GM10248 (cell line): ENCODE measurements around the gene SGIP1.

Source experiments
- CTCF ChIA-PET: fragments of 300-600 bp; sonication (Branson Sonifier 250); formaldehyde crosslinking; extraction: SDS; loops from one replicate; lab custom pipeline; 2021; ENCODE audit warnings: antibody characterized with exemption; lab: Yijun Ruan, JAX
- POLR2A ChIA-PET: fragments of 350-650 bp; sonication (Branson Sonifier 250); formaldehyde crosslinking; extraction: SDS; loops from one replicate; lab custom pipeline; 2020; ENCODE audit warnings: antibody characterized with exemption; lab: Yijun Ruan, JAX
- DNase-seq: peaks from one replicate; pipeline ENCODE4 v3.0.0; 2012; ENCODE audit errors: extremely low spot score
- CTCF ChIP-seq: IDR thresholded peaks from 2 replicates; pipeline ENCODE4 v1.5.1; 2012; ENCODE audit warnings: mild to moderate bottlenecking, low read depth; ENCODE audit errors: extremely low read depth, missing control alignments, control extremely low read depth

SGIP1 gene

GRCh38 chr1:66552829-66553228 lies 18.9 kb downstream of the SGIP1 start:
- no peak for TF ChIP-seq CTCF
- no peak for DNase-seq
- ChIA-PET POLR2A (no interaction called here), CTCF (no interaction called here)

- ChIA-PET POLR2A (no interaction called here), CTCF (no interaction called here)
- DNase-seq, result no peak
- no peak for TF ChIP-seq CTCF
Measured at GRCh38 chr1:66553846-66554245, 19.9 kb downstream of the SGIP1 start.

DNA sequence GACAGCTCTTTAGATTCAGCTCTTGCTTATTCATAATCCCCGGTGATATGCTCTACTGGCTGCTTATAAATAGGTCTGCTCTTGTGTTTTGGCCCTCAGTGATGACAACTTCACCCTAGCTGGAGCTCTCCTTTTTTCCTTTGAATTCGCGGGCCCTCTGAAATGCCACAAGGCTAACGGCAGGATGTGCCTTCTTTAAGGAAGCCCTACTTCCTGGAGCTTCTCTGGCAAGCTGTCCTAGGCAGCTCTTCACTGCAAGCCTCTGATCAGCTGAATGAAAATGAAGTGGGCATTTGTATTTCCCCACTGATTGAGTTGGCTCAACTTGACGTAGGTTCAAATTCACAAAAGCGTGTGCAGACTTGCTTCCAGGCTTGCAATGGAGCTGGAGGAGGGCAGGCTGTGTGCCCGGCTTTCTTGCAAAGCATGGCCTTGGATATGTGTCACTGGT lies 22.2 kb downstream of the SGIP1 start:
- ChIA-PET CTCF (interaction anchor here (1.7 kb wide), 2 partner anchors 12 to 22 kb away, joined by 3 to 6 read pairs; no protein-coding TSS in a partner anchor), POLR2A (no interaction called here)
- no peak for DNase-seq
- no peak for TF ChIP-seq CTCF

DNA sequence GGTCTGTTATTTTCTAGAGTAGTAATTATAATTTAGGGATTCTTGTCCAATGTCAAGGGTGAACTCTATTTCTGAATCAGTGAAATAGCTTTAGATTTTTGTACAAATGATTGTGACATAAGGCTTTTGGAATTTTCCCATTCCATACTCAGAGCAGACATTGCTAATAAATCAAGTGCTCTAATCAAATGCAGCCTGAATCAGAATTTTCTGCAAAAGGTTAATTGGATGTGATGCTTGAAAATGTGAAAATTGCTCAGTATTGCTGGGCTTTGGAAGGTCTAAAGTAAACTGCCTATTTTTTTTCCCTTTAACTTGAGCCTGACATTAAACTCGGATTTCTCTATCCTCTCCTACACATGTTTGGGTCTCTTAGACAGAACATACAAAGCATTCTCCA lies 23.2 kb downstream of the SGIP1 start:
- DNase-seq, result no peak
- ChIA-PET CTCF (interaction anchor here (1.7 to 2.7 kb wide), 3 partner anchors 13 to 21 kb away, joined by 3 to 6 read pairs (median 6); no protein-coding TSS in a partner anchor), POLR2A (no interaction called here)
- no peak for TF ChIP-seq CTCF

DNA sequence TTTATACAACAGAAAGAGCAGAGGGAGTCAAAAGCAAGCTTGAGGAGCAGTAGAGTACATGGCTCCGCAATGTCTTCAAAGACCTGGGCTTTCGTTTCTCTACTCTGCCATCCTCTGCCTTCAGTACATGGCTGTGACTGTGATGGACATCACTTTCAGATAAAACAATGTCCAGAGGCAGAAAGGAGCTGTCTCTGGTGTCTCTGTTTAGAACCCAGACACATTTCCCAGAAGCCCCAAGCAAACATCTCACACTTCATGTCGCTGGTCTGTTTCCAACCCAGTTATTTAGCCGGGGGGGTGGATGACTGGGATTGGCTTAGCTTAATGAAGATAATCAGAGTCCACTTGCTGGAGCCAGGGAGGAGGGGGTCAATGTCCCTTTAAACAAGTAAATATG lies 25.6 kb downstream of the SGIP1 start:
- ChIA-PET CTCF (interaction anchor here (0.8 to 2.7 kb wide), 5 partner anchors 11 to 55 kb away, joined by 3 to 6 read pairs (median 4); no protein-coding TSS in a partner anchor), POLR2A (no interaction called here)
- no peak for DNase-seq
- no peak for TF ChIP-seq CTCF

DNA sequence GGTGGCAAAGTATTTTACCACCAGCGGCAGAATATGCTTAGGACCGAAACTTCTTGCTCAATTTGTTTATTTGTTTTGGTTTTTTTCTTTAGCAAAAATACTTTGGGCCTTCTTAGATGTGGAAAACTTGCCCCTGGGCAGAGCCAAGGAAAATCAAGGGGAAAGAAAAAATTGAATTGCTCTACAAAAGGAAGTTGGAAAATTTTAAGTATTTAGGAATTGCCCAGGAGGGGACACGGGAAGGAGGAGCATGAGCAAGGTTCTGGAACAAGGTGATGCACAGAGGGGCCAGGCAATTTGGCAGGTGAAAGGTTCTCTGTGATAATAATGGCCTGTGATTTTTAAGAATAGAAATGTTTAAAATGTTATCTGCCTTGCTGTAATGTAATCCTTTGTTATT lies 28.6 kb downstream of the SGIP1 start:
- DNase-seq, result no peak
- ChIA-PET CTCF (no interaction called here), POLR2A (no interaction called here)
- no peak for TF ChIP-seq CTCF

GRCh38 chr1:66563094-66563800 lies 29.3 kb downstream of the SGIP1 start:
- POLR2A ChIA-PET, result no interaction called here
- TF ChIP-seq CTCF, result no peak
- no peak for DNase-seq
- CTCF ChIA-PET, result no interaction called here
